ENCODE results near the gene RPRM.

- TF ChIP-seq CTCF (IDR thresholded peaks at IDR 0.05; ENCODE audit: low read depth, low read length, missing input control) (no peak), HNF4G (IDR thresholded peaks at IDR 0.05) (no peak), GABPA (IDR thresholded peaks at IDR 0.05 in 1 of 2, conservative IDR thresholded peaks at IDR 0.05 in 1 of 2) (no peak), YY1 (IDR thresholded peaks at IDR 0.05) (no peak), ZBTB33 (IDR thresholded peaks at IDR 0.05) (no peak), REST (IDR thresholded peaks at IDR 0.05) (no peak), EGR1 (IDR thresholded peaks at IDR 0.05; ENCODE audit: low read depth in 2 of 2) (no peak), TAF1 (conservative IDR thresholded peaks at IDR 0.05) (no peak)
Measured at GRCh38 chr2:153455403-153455802, 23.2 kb downstream of the RPRM start.

Data from liver (tissue), 3 donors.